Prostate gland (tissue), 2 donors: ENCODE results near the gene RGS21. TPM values are rescaled to one million over a fixed set of nuclear protein-coding genes. Genes with fewer than 3 reads are reported as not detected.

Experiments used
- DNase-seq: peaks from one replicate; pipeline ENCODE4 v3.0.0-alpha.2; 2019; ENCODE audit warnings: low spot score
- H3K27ac ChIP-seq, 2 donors: fragments of 200-600 bp; sonication (generic); 2 replicates each; pipeline ENCODE4 v1.5.1; 2017 to 2019
- H3K27me3 ChIP-seq: fragments of 200-600 bp; sonication (generic); replicated peaks from 2 replicates; pipeline ENCODE4 v1.5.1; 2019; ENCODE audit not compliant: insufficient read depth
- H3K36me3 ChIP-seq, 2 donors: fragments of 200-600 bp; sonication (generic); 1 replicate in 1 of 2; 2 replicates in 1 of 2; pipeline versions ENCODE4 v1.5.1 to v1.8.1; 2017 to 2019
- H3K4me1 ChIP-seq: fragments of 200-600 bp; sonication (generic); replicated peaks from 2 replicates; pipeline ENCODE4 v1.5.1; 2019
- H3K4me3 ChIP-seq, 2 donors: fragments of 200-600 bp; sonication (generic); 2 replicates each; pipeline ENCODE4 v1.5.1; 2017 to 2019
- H3K9me3 ChIP-seq: fragments of 200-600 bp; sonication (generic); 2 replicates; pipeline ENCODE4 v1.5.1; 2017
- CTCF ChIP-seq, 4 experiments: fragments of 200-600 bp in 2 of 4; fragments of 450-650 bp in 2 of 4; sonication (generic) in 2 of 4; IDR thresholded peaks; 1 replicate in 3 of 4; 2 replicates in 1 of 4; pipeline ENCODE4 v1.5.1; 2016 to 2019; ENCODE audit warnings: antibody characterized with exemption in 4 of 4, mild to moderate bottlenecking in 2 of 4, moderate library complexity in 2 of 4
- POLR2A ChIP-seq: fragments of 450-650 bp; IDR thresholded peaks from one replicate; pipeline ENCODE4 v1.6.1; 2016; ENCODE audit warnings: antibody characterized with exemption, mild to moderate bottlenecking
- POLR2AphosphoS5 ChIP-seq: sonication (generic); formaldehyde crosslinking; IDR thresholded peaks from one replicate; pipeline ENCODE4 v1.6.1; 2017; ENCODE audit warnings: antibody characterized with exemption
- WGBS: methylation state at CpG from one replicate; pipeline ENCODE4 v1.1.5; 2018; 5-methylcytosine and 5-hydroxymethylcytosine counted together
- intact Hi-C: fragments of 100-400 bp; cut with DNase I; formaldehyde crosslinking; loops from one replicate; pipeline ENCODE4 v1.14.2; 2022
- total RNA-seq, 2 donors: library from RNA; depleted of rRNA; stranded (reverse); fragments of >200 nt; gene quantifications; one replicate each; pipeline ENCODE4 v1.1.0, GENCODE V29; 2016

The RGS21 gene
- total RNA-seq, 2 donors from 2014 or later, result not detected

- no peaks in the 10 kb centered on the region for H3K27me3 ChIP-seq
- H3K4me1 ChIP-seq, result no peaks in the 10 kb centered on the region
- 25% methylated on average over 4 of the region's 4 CpGs for WGBS
- peaks cover 4% of the 10 kb centered on the region for H3K9me3 ChIP-seq
- no peak for DNase-seq
- no peak overlapping the region for H3K27ac ChIP-seq
- TF ChIP-seq POLR2A (no peak), POLR2AphosphoS5 (no peak), CTCF (IDR thresholded peaks at IDR 0.05) (no peak)
- intact Hi-C loops, result no loop called here
- no peaks in the 10 kb centered on the region for H3K36me3 ChIP-seq
- no peak overlapping the region for H3K4me3 ChIP-seq
Observed at GRCh38 chr1:192399161-192399560, 82.4 kb downstream of the RGS21 start.

GRCh38 chr1:192401825-192402224 lies 85.0 kb downstream of the RGS21 start:
- Histone ChIP-seq H3K27ac (no peak overlapping the region), H3K4me3 (no peak overlapping the region), H3K9me3 (peaks cover 4% of the 10 kb centered on the region), H3K36me3 (no peaks in the 10 kb centered on the region), H3K4me1 (no peaks in the 10 kb centered on the region), H3K27me3 (no peaks in the 10 kb centered on the region)
- 38% methylated on average over 1 of the region's 1 CpG for whole genome bisulfite sequencing
- TF ChIP-seq CTCF (IDR thresholded peaks at IDR 0.05) (no peak), POLR2A (no peak)
- no peak for DNase-seq
- intact Hi-C loops, result no loop called here

GRCh38 chr1:192402571-192402970 lies 85.8 kb downstream of the RGS21 start:
- H3K9me3 ChIP-seq, result peaks cover 4% of the 10 kb centered on the region
- TF ChIP-seq POLR2A (no peak), POLR2AphosphoS5 (no peak), CTCF (IDR thresholded peaks at IDR 0.05) (no peak)
- no peaks in the 10 kb centered on the region for H3K4me1 ChIP-seq
- DNase-seq, result no peak
- no peak overlapping the region for H3K4me3 ChIP-seq
- intact Hi-C loops, result no loop called here
- no peaks in the 10 kb centered on the region for H3K27me3 ChIP-seq
- H3K36me3 ChIP-seq, result no peaks in the 10 kb centered on the region
- H3K27ac ChIP-seq, result no peak overlapping the region

GRCh38 chr1:192407206-192407605 lies 90.4 kb downstream of the RGS21 start:
- no peak for TF ChIP-seq POLR2AphosphoS5
- no peak for TF ChIP-seq POLR2A
- no peak for TF ChIP-seq CTCF (IDR thresholded peaks at IDR 0.05)
- intact Hi-C loops, result no loop called here
- H3K36me3 ChIP-seq, result no peaks in the 10 kb centered on the region
- WGBS, result 59% methylated on average over 3 of the region's 3 CpGs
- no peaks in the 10 kb centered on the region for H3K4me1 ChIP-seq
- no peak overlapping the region for H3K27ac ChIP-seq
- H3K4me3 ChIP-seq, result no peak overlapping the region
- no peak for DNase-seq
- H3K9me3 ChIP-seq, result no peaks in the 10 kb centered on the region
- H3K27me3 ChIP-seq, result no peaks in the 10 kb centered on the region

Other genes starting within 250 kb of the RGS21 start
- 1 to 10 TPM in 1 of 2 donors, under 1 TPM in 1; 0.64 to 1.2 TPM for gene RGS18, start 158.5 kb upstream of the RGS21 start, total RNA-seq